ENCODE measurements around the gene EPHB2.
A peak's percentile ranks its signal among the peaks of the same experiment; 100 is the strongest.

The EPHB2 gene

DNA sequence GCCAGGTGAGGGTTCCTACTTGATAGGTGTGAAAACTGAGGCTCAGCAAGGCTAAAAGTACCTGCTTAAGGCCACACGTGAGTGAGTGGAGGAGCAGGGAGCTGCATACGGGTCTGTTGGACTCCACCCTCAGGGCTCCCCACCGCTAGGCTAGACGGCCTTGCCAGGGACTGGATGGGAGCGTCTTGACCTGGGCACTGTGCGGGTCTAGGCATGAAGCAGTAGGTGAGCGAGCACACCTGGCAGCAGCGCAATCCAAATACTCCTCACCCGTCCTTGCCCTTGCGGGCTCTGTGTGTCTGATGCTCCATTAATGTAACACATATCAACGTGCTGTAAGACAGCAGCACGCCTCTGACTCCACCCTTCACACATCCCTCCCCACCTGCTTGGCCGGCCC is 168.0 kb downstream of the EPHB2 start:
- FAIRE-seq (no peak), DNase-seq (ENCODE audit: insufficient read length, low spot score) (no peak)
- no peak for TF ChIP-seq POLR2A (IDR thresholded peaks at IDR 0.05; ENCODE audit: low read depth, low read length)
- no peak for TF ChIP-seq PAX5 (IDR thresholded peaks at IDR 0.05; ENCODE audit: insufficient read depth, low read length, severe bottlenecking)
- no peak for TF ChIP-seq SPI1 (IDR thresholded peaks at IDR 0.05; ENCODE audit: low read depth, low read length)
- TF ChIP-seq POU2F2 (IDR thresholded peaks at IDR 0.05; ENCODE audit: low read depth, low read length), result no peak
- TF ChIP-seq POLR2AphosphoS5 (IDR thresholded peaks at IDR 0.05; ENCODE audit: low read depth, low read length), result no peak

DNA sequence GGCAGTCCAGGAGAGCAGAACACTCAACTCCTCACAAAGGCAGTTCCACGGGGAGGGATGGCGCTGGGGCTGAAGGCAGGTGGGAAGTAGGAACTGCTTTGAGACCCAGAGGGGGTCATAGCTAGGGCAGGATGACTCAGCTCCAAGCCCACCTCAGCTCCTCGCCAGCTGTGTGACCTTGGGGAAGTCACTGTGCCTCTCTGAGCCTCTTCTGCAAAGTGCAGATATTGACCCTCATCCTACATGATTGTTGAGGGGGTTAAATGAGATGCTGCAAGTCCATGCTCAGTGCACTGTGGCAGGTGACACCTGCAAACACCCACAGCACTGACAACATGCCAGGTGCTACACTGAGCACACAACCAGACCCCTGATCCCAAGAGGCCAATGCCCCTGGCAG is 168.8 kb downstream of the EPHB2 start:
- TF ChIP-seq SPI1 (IDR thresholded peaks at IDR 0.05; ENCODE audit: low read depth, low read length), result no peak
- no peak for TF ChIP-seq TAF1 (IDR thresholded peaks at IDR 0.05; ENCODE audit: low read depth, low read length)
- TF ChIP-seq PAX5 (IDR thresholded peaks at IDR 0.05; ENCODE audit: insufficient read depth, low read length, severe bottlenecking), result no peak
- no peak for TF ChIP-seq POLR2A (IDR thresholded peaks at IDR 0.05; ENCODE audit: low read depth, low read length)
- no peak for TF ChIP-seq POLR2AphosphoS5 (IDR thresholded peaks at IDR 0.05; ENCODE audit: low read depth, low read length)
- no peak for TF ChIP-seq POU2F2 (IDR thresholded peaks at IDR 0.05; ENCODE audit: low read depth, low read length)
- DNase-seq (ENCODE audit: insufficient read length, low spot score) (no peak), FAIRE-seq (no peak)

DNA sequence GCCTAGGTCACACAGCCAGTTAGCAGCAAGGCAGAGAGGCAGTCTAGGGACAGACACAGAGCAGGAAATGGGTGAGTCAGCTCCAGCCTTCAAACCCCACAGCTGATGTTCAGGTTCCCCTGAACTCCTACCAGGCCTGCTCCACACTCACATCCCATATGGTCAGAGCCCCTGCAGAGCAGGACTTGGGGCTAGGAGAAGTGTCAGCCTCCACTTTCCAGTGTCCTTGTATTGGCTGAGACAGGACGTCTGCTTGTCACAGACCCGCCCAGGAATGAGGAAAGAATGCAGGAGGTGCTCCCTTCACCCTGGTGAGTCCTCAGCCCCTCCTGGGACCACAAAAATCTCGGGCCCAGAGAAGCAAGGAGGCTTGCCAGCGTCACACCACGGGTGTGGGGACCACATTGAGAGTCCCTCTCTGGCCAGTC is 169.5 kb downstream of the EPHB2 start:
- no peak for TF ChIP-seq POLR2AphosphoS5 (IDR thresholded peaks at IDR 0.05; ENCODE audit: low read depth, low read length)
- no peak for TF ChIP-seq PAX5 (IDR thresholded peaks at IDR 0.05; ENCODE audit: insufficient read depth, low read length, severe bottlenecking)
- no peak for TF ChIP-seq POU2F2 (IDR thresholded peaks at IDR 0.05; ENCODE audit: low read depth, low read length)
- no peak for TF ChIP-seq SPI1 (IDR thresholded peaks at IDR 0.05; ENCODE audit: low read depth, low read length)
- no peak for TF ChIP-seq POLR2A (IDR thresholded peaks at IDR 0.05; ENCODE audit: low read depth, low read length)
- TF ChIP-seq TAF1 (IDR thresholded peaks at IDR 0.05; ENCODE audit: low read depth, low read length), result no peak
- DNase-seq (ENCODE audit: insufficient read length, low spot score) (no peak), FAIRE-seq (no peak)

DNA sequence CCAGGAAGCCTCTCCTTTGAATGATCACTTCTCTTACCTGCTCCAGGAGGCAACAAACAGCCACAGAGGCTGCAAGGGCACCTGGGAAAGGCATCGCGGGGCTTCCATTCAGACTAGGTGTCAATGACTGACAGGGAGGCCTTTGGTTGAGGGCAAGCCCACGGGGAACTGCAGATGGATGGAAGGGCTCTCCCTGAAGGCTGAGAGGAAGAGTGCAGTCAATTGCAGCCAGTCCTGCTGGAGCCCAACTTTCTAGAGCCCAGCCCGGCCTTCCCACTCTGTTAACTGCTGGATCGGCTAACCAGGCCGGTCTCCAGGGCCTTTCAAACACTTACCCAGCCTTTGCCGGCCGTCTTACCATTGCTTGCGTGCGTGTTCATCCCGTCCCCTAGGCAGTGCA is 172.8 kb downstream of the EPHB2 start:
- DNase-seq (ENCODE audit: insufficient read length, low spot score) (no peak), FAIRE-seq (no peak)
- TF ChIP-seq POLR2AphosphoS5 (IDR thresholded peaks at IDR 0.05; ENCODE audit: low read depth, low read length), result no peak
- no peak for TF ChIP-seq TAF1 (IDR thresholded peaks at IDR 0.05; ENCODE audit: low read depth, low read length)
- no peak for TF ChIP-seq PAX5 (IDR thresholded peaks at IDR 0.05; ENCODE audit: insufficient read depth, low read length, severe bottlenecking)
- no peak for TF ChIP-seq POLR2A (IDR thresholded peaks at IDR 0.05; ENCODE audit: low read depth, low read length)
- TF ChIP-seq SPI1 (IDR thresholded peaks at IDR 0.05; ENCODE audit: low read depth, low read length), result no peak
- no peak for TF ChIP-seq POU2F2 (IDR thresholded peaks at IDR 0.05; ENCODE audit: low read depth, low read length)

DNA sequence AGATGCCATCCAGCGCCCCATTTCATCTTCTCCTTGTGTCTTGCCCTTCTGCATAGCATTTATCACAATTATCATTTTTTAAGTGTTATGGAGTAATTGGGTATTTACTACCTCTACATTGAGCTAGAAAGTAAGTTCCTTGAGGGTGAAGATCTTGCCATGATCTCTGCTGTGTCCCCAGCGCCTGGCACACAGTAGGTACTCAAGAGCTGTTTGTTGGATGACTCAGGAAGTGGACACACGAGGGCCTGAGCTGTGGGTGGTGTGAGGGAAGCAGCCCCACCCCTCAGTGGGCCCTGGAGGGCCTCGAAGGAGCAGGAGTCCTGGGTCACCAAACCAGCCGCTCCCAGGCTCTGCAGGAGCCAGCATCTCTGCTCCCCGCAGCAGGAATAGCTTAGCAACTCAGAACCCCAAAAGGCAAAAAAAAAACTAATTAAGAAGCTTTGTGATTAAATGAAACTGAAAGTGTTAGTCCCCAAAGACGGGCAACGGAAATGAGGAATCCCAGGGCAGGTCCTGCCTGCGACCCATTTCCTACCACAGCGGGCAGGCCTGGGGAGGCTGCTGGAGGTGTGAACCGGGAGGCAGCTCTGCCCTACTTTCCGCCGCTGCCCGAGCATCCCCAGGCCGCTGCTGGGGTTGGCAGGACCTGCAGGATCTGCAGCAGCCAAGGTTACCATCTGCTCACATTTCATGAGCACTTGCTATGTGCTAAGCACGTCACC is 174.3 kb downstream of the EPHB2 start:
- TF ChIP-seq TAF1 (IDR thresholded peaks at IDR 0.05; ENCODE audit: low read depth, low read length) (no peak), POLR2AphosphoS5 (IDR thresholded peaks at IDR 0.05; ENCODE audit: low read depth, low read length) (no peak)
- FAIRE-seq (peak; percentile 23), DNase-seq (ENCODE audit: insufficient read length, low spot score) (no peak)

DNA sequence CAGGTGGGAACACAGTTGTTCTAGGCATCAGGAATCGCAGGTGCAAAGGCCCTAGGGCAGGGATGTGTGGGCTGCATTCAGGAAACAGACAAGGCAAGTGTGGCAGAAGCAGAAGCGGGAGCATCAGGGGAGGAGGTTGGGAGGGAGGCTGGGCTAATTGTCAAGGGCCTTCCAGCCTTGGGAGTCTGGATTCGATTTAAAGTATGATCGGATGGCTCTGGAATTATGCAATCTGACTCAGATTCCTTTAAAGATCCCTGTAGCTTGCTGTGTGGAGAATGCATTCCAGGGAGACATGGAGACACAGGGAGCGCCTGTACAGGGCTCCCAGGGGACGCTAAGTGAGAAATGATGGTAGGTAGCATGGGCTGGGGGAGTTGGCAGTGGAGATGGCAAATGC is 175.6 kb downstream of the EPHB2 start:
- TF ChIP-seq PAX5 (IDR thresholded peaks at IDR 0.05; ENCODE audit: insufficient read depth, low read length, severe bottlenecking) (no peak), POU2F2 (IDR thresholded peaks at IDR 0.05; ENCODE audit: low read depth, low read length) (no peak), TAF1 (IDR thresholded peaks at IDR 0.05; ENCODE audit: low read depth, low read length) (no peak)
- no peak for DNase-seq (ENCODE audit: insufficient read length, low spot score)
- no peak for FAIRE-seq

DNA sequence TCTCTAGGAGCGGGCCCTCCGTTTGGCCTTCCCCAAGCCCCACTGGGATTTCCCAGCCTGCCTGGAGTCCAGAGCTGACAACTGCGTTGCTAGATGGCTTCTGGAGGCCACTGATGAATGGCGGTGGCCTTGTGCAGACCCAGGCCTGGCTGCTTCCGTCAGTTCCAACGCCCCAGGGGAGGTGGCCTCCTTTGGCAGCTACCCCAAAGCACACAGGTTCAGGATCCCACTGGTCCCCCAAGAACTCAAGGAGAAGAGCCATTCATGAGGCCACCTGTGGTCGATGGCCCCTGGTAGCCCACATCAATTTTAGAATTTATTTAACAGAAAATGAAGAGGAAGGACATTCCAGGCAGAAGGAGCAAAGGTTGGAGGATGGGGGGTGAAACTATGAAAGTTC is 176.9 kb downstream of the EPHB2 start:
- DNase-seq (ENCODE audit: insufficient read length, low spot score) (no peak), FAIRE-seq (no peak)
- TF ChIP-seq POLR2A (IDR thresholded peaks at IDR 0.05; ENCODE audit: low read depth, low read length) (no peak), POU2F2 (IDR thresholded peaks at IDR 0.05; ENCODE audit: low read depth, low read length) (no peak), POLR2AphosphoS5 (IDR thresholded peaks at IDR 0.05; ENCODE audit: low read depth, low read length) (no peak), PAX5 (IDR thresholded peaks at IDR 0.05; ENCODE audit: insufficient read depth, low read length, severe bottlenecking) (no peak), TAF1 (IDR thresholded peaks at IDR 0.05; ENCODE audit: low read depth, low read length) (no peak), SPI1 (IDR thresholded peaks at IDR 0.05; ENCODE audit: low read depth, low read length) (no peak)

DNA sequence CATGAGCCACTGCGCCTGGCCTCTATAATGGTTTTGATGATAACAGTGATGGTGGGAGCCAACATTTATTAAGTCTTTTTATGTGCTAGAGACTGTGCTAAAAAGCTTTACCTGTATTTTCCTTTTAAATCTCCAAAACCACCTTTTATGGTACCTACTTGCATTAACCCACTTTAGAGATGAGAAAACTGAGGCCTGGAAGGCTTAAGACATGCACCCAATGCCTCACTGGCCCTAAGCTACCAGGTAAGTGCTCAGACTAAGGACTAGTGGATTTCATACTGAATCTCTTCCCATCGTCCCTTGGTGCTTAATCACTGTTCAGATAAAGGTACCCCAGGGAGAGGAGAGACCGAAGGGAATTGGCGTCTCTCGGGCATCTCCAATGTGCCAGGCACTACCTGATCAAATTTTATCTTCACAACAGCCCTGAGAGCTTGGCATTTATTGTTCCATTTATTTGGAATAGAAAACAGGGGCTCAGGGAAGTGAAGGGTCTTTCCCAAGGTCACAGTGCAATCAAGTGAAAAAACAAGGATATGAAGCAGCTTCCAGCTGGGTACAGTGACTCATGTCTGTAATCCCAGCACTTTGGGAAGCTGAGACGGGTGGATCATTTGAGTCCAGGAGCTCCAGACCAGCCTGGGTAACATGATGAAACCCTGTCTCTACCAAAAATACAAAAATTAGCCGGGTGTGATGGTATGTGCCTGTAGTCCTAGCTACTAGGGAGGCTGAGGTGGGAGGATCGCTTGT is 177.9 kb downstream of the EPHB2 start:
- TF ChIP-seq POLR2A (IDR thresholded peaks at IDR 0.05; ENCODE audit: low read depth, low read length) (no peak), POU2F2 (IDR thresholded peaks at IDR 0.05; ENCODE audit: low read depth, low read length) (no peak), PAX5 (IDR thresholded peaks at IDR 0.05; ENCODE audit: insufficient read depth, low read length, severe bottlenecking) (no peak), TAF1 (IDR thresholded peaks at IDR 0.05; ENCODE audit: low read depth, low read length) (no peak), POLR2AphosphoS5 (IDR thresholded peaks at IDR 0.05; ENCODE audit: low read depth, low read length) (no peak), SPI1 (IDR thresholded peaks at IDR 0.05; ENCODE audit: low read depth, low read length) (no peak)
- DNase-seq (ENCODE audit: insufficient read length, low spot score) (no peak), FAIRE-seq (no peak)

DNA sequence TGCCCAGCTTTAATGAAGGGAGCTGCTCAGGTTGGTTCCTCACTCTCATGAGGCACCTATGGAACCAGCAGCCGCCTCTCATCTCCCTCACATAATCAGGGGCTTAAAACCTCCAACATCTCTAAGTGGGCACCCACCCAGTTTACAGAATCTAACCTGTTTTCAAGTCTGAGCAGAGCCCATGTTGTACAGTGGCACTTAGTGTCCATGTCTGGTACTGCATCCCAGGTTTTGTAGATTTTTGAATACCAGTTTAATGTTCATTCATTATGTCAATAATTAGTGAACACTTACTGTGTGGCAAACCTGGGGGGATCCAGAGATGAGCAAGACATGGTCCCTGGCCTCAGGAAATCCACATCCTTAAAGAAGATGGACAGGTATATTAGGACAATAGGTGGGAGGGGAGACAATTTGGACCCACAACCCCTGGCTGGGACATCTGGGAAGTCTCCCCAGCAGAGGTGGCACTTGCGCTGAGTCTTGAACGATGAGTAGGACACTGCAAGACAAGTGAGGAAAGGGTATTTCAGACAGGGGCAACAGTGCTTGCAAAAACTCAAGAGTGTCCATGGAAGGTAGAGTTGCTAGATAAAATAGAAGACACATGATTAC is 178.7 kb downstream of the EPHB2 start:
- DNase-seq (ENCODE audit: insufficient read length, low spot score) (no peak), FAIRE-seq (peak; percentile 64)
- TF ChIP-seq TAF1 (IDR thresholded peaks at IDR 0.05; ENCODE audit: low read depth, low read length) (no peak), POLR2AphosphoS5 (IDR thresholded peaks at IDR 0.05; ENCODE audit: low read depth, low read length) (no peak), POLR2A (IDR thresholded peaks at IDR 0.05; ENCODE audit: low read depth, low read length) (no peak), SPI1 (IDR thresholded peaks at IDR 0.05; ENCODE audit: low read depth, low read length) (no peak), POU2F2 (IDR thresholded peaks at IDR 0.05; ENCODE audit: low read depth, low read length) (no peak), PAX5 (IDR thresholded peaks at IDR 0.05; ENCODE audit: insufficient read depth, low read length, severe bottlenecking) (no peak)
